Right lobe of liver (tissue), 6 donors: ENCODE data around the gene AJAP1. TPM values are rescaled to one million over a fixed set of nuclear protein-coding genes. Genes with fewer than 3 reads are reported as not detected.

Experiments used
- ATAC-seq, 4 donors: fragments of 200-7000 bp; cut with Tn5 transposase; one replicate each; pipeline ENCODE4 v1.9.1; 2020; ENCODE audit warnings: mild to moderate bottlenecking in 4 of 4, moderate library complexity in 4 of 4
- DNase-seq, 3 donors: peaks; one replicate each; pipeline ENCODE4 v3.0.0-alpha.2; 2020
- H3K27ac ChIP-seq, 3 donors: fragments of 200-600 bp; one replicate each; pipeline ENCODE4 v1.8.0; 2022
- H3K27me3 ChIP-seq, 2 donors: fragments of 200-600 bp; one replicate each; pipeline ENCODE4 v1.8.0; 2022
- H3K36me3 ChIP-seq, 4 donors: fragments of 200-600 bp; sonication (generic) in 1 of 4; one replicate each; pipeline versions ENCODE4 v1.5.1 to v1.8.0; 2017 to 2022; ENCODE audit warnings: control low read depth in 1 of 4
- H3K4me1 ChIP-seq, 4 donors: fragments of 200-600 bp; sonication (generic) in 1 of 4; one replicate each; pipeline versions ENCODE4 v1.5.1 to v1.8.0; 2017 to 2022; ENCODE audit warnings: control low read depth in 1 of 4
- H3K4me3 ChIP-seq, 3 donors: fragments of 200-600 bp; one replicate each; pipeline ENCODE4 v1.8.0; 2022
- H3K9me3 ChIP-seq, 4 donors: fragments of 200-600 bp; sonication (generic) in 1 of 4; one replicate each; pipeline versions ENCODE4 v1.5.1 to v1.8.0; 2017 to 2022; ENCODE audit warnings: control low read depth in 1 of 4
- CTCF ChIP-seq, 4 donors: fragments of 200-600 bp in 3 of 4; fragments of 450-650 bp in 1 of 4; IDR thresholded peaks; one replicate each; pipeline versions ENCODE4 v1.5.1 to v1.8.0; 2016 to 2022; ENCODE audit warnings: antibody characterized with exemption in 4 of 4, mild to moderate bottlenecking in 2 of 4
- POLR2A ChIP-seq: fragments of 450-650 bp; IDR thresholded peaks from one replicate; pipeline ENCODE4 v1.6.1; 2017; ENCODE audit warnings: antibody characterized with exemption, mild to moderate bottlenecking
- WGBS: methylation state at CpG from one replicate; pipeline ENCODE4 v1.1.6; 2018; ENCODE audit warnings: low coverage, low lambda C conversion rate; ENCODE audit not compliant: insufficient coverage; ENCODE audit errors: missing lambda C conversion rate; 5-methylcytosine and 5-hydroxymethylcytosine counted together
- intact Hi-C, 2 donors: fragments of 100-400 bp; cut with DNase I; formaldehyde crosslinking; loops; one replicate each; pipeline versions ENCODE4 v1.11.2 to v1.14.1; 2022
- total RNA-seq, 6 experiments: library from RNA; depleted of rRNA in 2 of 6; stranded (reverse); fragments of >200 nt in 2 of 6; fragmentation: NEBNext Ultra II Directional in 3 of 6; extraction: Animal tissue kit (Norgen Biotek cat#: 25700) in 3 of 6; gene quantifications; one replicate each; pipeline versions ENCODE4 v1.1.0 to v1.2.4, GENCODE V29; 2016 to 2023
- donor health status: DM: no; HTN: yes; CAD: no.
- donor health status: DM: no; HTN: no; CAD: no.
- donor health status: DM: no; HTN: no; CAD: no.
- donor health status: DM: no; HTN: yes; CAD: no.
- donor health status: DM: no; HTN: yes; CAD: no.

Gene AJAP1
- total RNA-seq, 6 experiments from 2014 or later, result 0.06 to 0.35 (median 0.13) TPM

DNA sequence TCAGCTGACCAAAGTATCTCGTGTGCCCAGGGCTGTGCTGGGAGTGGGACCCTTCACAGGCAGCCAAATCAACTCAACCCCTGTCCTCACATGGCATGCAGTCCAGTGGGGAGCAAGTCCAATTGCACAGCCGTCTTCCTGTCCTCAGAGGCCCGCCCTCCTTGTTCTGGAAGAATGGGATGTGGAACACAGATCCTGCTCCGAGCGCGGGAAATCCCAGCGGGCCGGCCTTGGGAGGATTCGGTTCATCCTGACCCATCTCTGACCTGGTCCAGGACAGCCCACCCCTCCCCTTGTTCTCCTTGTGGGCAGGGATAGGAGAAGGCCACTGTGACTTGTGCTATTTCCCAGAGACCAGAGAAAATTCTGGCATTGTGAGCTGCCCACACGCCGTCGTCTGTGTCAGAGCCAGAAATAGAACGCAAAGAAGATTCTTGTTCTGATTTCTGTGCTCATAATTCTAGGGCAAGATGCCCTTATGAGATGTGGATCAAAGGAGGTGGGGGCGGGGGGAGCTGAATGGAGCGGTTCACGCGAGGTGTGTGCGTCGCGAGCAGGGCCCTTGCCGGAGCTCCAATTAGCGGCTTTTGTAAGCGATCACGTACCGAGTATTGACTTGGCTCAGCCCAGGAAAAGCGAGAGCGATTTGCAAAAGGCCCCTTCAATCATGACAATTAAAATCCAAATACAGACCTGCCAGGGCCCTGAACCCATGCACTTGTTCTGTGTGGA is 79.2 kb downstream of the AJAP1 start:
- DNase-seq (no peak), ATAC-seq (no peak)
- H3K27ac ChIP-seq, result no peak overlapping the region
- no peaks in the 10 kb centered on the region for H3K4me1 ChIP-seq
- intact Hi-C loops, result no loop called here
- H3K27me3 ChIP-seq, result no peaks in the 10 kb centered on the region
- TF ChIP-seq CTCF (IDR thresholded peaks at IDR 0.05) (no peak), POLR2A (no peak)
- H3K9me3 ChIP-seq, result no peaks in the 10 kb centered on the region
- H3K36me3 ChIP-seq, result no peaks in the 10 kb centered on the region
- WGBS, result 91% methylated on average over 15 of the region's 27 CpGs
- no peak overlapping the region for H3K4me3 ChIP-seq

DNA sequence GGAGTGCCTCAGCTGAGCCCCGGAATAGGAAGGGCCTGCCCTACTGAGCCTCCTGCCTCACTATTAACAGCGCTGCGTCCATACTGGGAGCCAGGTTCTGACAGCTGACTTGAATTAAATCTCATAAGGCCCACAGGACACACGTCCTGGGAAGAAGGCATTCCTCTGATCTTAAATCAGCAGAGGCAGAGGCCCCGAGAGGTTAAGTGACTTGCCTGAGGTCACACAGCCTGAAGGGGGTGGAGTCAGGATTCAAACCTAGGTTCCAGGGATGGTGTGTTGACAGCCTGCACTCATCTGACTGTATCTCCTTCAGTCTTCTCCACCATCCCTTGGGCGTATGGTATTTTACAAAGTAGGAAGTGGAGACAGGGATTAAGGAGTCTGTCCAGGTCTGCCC is 79.8 kb downstream of the AJAP1 start:
- intact Hi-C loops, result no loop called here

DNA sequence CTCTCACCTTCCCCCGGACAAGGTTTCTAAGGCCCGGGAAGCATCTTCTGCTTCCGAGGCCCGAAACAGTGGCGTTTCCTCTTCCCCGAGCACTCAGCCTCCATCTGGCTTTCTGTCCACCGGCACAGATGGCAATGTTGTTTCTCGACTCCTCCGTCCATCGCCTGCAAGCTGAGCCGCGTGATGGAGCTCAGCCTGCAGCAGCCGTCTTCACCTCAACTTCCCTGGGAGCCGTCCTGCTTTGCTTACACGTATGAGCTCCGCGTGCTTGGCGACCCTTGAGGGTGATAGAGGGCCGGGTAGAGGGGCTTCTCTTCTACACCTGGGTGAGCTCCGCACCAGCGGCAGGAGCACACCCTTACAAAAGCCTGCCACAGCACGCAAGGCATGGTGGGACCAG is 80.4 kb downstream of the AJAP1 start:
- Histone ChIP-seq H3K4me1 (no peaks in the 10 kb centered on the region), H3K4me3 (no peak overlapping the region), H3K9me3 (no peaks in the 10 kb centered on the region), H3K36me3 (no peaks in the 10 kb centered on the region), H3K27ac (no peak overlapping the region), H3K27me3 (no peaks in the 10 kb centered on the region)
- intact Hi-C loops, result no loop called here
- TF ChIP-seq CTCF (IDR thresholded peaks at IDR 0.05) (no peak), POLR2A (no peak)
- WGBS, result 72% methylated on average over 5 of the region's 22 CpGs
- no peak for DNase-seq
- ATAC-seq, result no peak

More for the DNA sequence above, 79.8 kb downstream of the AJAP1 start:
- Histone ChIP-seq H3K36me3 (no peaks in the 10 kb centered on the region), H3K9me3 (no peaks in the 10 kb centered on the region), H3K27ac (no peak overlapping the region), H3K4me1 (no peaks in the 10 kb centered on the region), H3K27me3 (no peaks in the 10 kb centered on the region), H3K4me3 (no peak overlapping the region)
- DNase-seq (no peak), ATAC-seq (no peak)
- WGBS, result 40% methylated on average over 1 of the region's 6 CpGs
- no peak for TF ChIP-seq POLR2A
- no peak for TF ChIP-seq CTCF (IDR thresholded peaks at IDR 0.05)

GRCh38 chr1:4736254-4736653 is 81.8 kb downstream of the AJAP1 start:
- 48% methylated on average over 7 of the region's 7 CpGs for WGBS
- H3K4me3 ChIP-seq, result no peak overlapping the region
- DNase-seq, result no peak

More at GRCh38 chr1:4736254-4736653, 81.8 kb downstream of the AJAP1 start:
- Histone ChIP-seq H3K36me3 (no peaks in the 10 kb centered on the region), H3K9me3 (no peaks in the 10 kb centered on the region), H3K27ac (no peak overlapping the region), H3K27me3 (no peaks in the 10 kb centered on the region), H3K4me1 (no peaks in the 10 kb centered on the region)
- intact Hi-C loops, result no loop called here
- TF ChIP-seq POLR2A (no peak), CTCF (IDR thresholded peaks at IDR 0.05) (no peak)
- peak; percentile 8 to 48 (median 30) for ATAC-seq
